HepG2 (cell line): ENCODE measurements around the gene TWF1. TPM values are rescaled to one million over a fixed set of nuclear protein-coding genes. Genes with fewer than 3 reads are reported as not detected.
A peak's percentile ranks its signal among the peaks of the same experiment; 100 is the strongest.

Source experiments
- CEBPG ChIP-seq: IDR thresholded peaks from 2 replicates; pipeline ENCODE4 v1.6.1; 2016
- CENPX ChIP-seq: sonication (generic); formaldehyde crosslinking; IDR thresholded peaks from 2 replicates; pipeline ENCODE4 v1.9.0; 2021; ENCODE audit warnings: mild to moderate bottlenecking, missing genetic modification reagents, moderate library complexity
- GATAD1 ChIP-seq: IDR thresholded peaks from 2 replicates; pipeline ENCODE4 v1.6.1; 2016; ENCODE audit warnings: missing genetic modification reagents, missing compliant biosample characterization
- GATAD2A ChIP-seq: IDR thresholded peaks from 2 replicates; pipeline ENCODE4 v1.6.1; 2016
- HNF4A ChIP-seq: sonication (generic); formaldehyde crosslinking; IDR thresholded peaks from 2 replicates; pipeline ENCODE4 v1.4.0; 2020; ENCODE audit warnings: missing genetic modification reagents
- HOXA5 ChIP-seq: sonication (generic); formaldehyde crosslinking; IDR thresholded peaks from 2 replicates; pipeline ENCODE4 v1.4.0; 2020; ENCODE audit warnings: missing genetic modification reagents
- NONO ChIP-seq, 2 experiments: fragments of 450-650 bp in 1 of 2; sonication (generic) in 1 of 2; formaldehyde crosslinking in 1 of 2; IDR thresholded peaks in 1 of 2; conservative IDR thresholded peaks in 1 of 2; 2 replicates each; pipeline versions ENCODE4 v1.6.1 to v1.8.0; 2017 to 2022; ENCODE audit warnings: mild to moderate bottlenecking in 1 of 2, missing genetic modification reagents in 1 of 2, moderate library complexity in 1 of 2
- ZNF224 ChIP-seq: sonication (generic); formaldehyde crosslinking; IDR thresholded peaks from 2 replicates; pipeline ENCODE4 v1.5.0; 2020; ENCODE audit warnings: mild to moderate bottlenecking, missing genetic modification reagents
- ZNF780A ChIP-seq: sonication (generic); formaldehyde crosslinking; IDR thresholded peaks from 2 replicates; pipeline ENCODE4 v1.8.0; 2022; ENCODE audit warnings: mild to moderate bottlenecking, missing genetic modification reagents, moderate library complexity
- polyA plus RNA-seq, 8 experiments: library from polyadenylated mRNA; depleted of rRNA in 3 of 8; stranded (reverse) in 7 of 8; unstranded in 1 of 8; fragments of >200 nt; fragmentation: Illumina TruSeq in 4 of 8; extraction: Trizol in 4 of 8; gene quantifications; 2 replicates each; pipeline versions ENCODE4 v1.2.1 to v1.2.3, GENCODE V29; 2011 to 2016; ENCODE audit warnings: low read depth in 4 of 8, missing spikeins in 1 of 8, mixed read lengths in 1 of 8; ENCODE audit not compliant: insufficient read depth in 1 of 8
- total RNA-seq, 5 experiments: library from RNA; depleted of rRNA; stranded (reverse); fragments of >200 nt; fragmentation: Illumina TruSeq; extraction: Trizol; gene quantifications; 2 replicates each; pipeline ENCODE4 v1.2.3, GENCODE V29; 2016; ENCODE audit warnings: low read depth in 1 of 5
- TF ChIP-seq, protein P1 (sequence below): IDR thresholded peaks from 2 replicates; pipeline ENCODE4 v1.6.1; 2018; ENCODE audit warnings: missing genetic modification reagents, mild to moderate bottlenecking, missing compliant biosample characterization
- TF ChIP-seq, protein P2 (sequence below), 2 experiments: sonication (generic) in 1 of 2; formaldehyde crosslinking in 1 of 2; IDR thresholded peaks; 2 replicates each; pipeline versions ENCODE4 v1.4.0 to v1.6.1; 2016 to 2020; ENCODE audit warnings: borderline replicate concordance in 1 of 2, low read depth in 1 of 2, mild to moderate bottlenecking in 1 of 2, missing genetic modification reagents in 1 of 2
- TF ChIP-seq, protein P3 (sequence below): sonication (generic); formaldehyde crosslinking; IDR thresholded peaks from 2 replicates; pipeline ENCODE4 v1.5.1; 2020; ENCODE audit warnings: missing genetic modification reagents, mild to moderate bottlenecking, borderline replicate concordance
- TF ChIP-seq, protein P4 (sequence below): sonication (generic); formaldehyde crosslinking; IDR thresholded peaks from 2 replicates; pipeline ENCODE4 v1.4.0; 2020; ENCODE audit warnings: missing genetic modification reagents
- TF ChIP-seq, protein P5 (sequence below): sonication (generic); formaldehyde crosslinking; IDR thresholded peaks from 2 replicates; pipeline ENCODE4 v1.4.0; 2020; ENCODE audit warnings: missing genetic modification reagents
- TF ChIP-seq, protein P6 (sequence below): IDR thresholded peaks from 2 replicates; pipeline ENCODE4 v1.6.1; 2016; ENCODE audit warnings: low read depth, borderline replicate concordance

The TWF1 gene
- total and polyA plus RNA-seq, 2 of the 13 experiments (the other 11 are each of a cell fraction or from before 2014, with no cell fraction given) = 32.3 to 85.5 TPM

DNA sequence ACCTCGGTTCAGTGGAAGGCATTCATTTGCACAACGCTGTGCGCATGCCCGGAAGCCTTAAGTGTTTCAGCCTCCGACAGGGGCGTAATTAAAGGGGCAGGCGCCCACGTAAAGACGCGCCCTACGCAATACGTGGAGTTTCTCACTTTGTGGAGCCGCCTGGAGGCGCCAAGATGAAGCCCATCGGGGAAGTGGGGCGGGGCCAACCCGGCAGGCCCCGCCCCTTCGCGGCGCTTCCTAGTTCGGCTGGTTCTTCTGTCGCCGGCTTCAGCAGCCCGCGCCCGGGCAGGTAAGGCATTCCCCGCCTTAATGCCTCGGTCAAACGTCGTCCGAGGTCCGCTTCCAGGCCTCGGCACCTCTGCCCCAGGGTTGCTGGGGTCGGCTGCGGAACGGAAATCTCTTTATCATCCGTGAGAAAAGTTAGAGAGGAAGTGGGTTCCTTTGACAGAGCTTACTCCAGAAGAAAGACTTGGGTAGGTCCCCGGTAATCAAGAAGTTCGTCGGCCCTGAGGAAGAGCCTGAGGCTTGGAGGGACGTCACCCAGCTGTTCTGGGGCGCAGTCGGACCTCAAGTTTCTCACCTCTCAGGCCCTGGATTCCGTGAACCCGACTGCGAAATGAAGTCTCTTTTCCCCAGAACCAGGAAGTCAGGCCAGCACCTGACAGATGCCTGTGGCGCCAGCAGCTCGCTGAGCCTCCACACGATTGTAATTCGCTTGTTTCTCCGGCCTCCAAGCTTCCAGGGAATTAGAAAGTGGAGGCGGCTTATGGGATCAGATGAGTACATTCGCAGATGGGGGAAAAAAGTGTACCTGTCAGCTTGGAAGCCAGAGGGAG, 47.2 kb downstream of the TWF1 start, which contains the start of the genes IRAK4 and PUS7L (continued):
- TF ChIP-seq ZNF780A (CRISPR knock-in tag) = no peak
- TF ChIP-seq, protein P1, sequence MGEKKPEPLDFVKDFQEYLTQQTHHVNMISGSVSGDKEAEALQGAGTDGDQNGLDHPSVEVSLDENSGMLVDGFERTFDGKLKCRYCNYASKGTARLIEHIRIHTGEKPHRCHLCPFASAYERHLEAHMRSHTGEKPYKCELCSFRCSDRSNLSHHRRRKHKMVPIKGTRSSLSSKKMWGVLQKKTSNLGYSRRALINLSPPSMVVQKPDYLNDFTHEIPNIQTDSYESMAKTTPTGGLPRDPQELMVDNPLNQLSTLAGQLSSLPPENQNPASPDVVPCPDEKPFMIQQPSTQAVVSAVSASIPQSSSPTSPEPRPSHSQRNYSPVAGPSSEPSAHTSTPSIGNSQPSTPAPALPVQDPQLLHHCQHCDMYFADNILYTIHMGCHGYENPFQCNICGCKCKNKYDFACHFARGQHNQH (CRISPR knock-in tag) = peak; percentile 42; the same call in 1 of the 2 replicates
- peak; percentile 68; the same call in 1 of the 2 replicates for TF ChIP-seq GATAD1
- TF ChIP-seq GATAD2A (CRISPR knock-in tag) = no peak; the same call in 1 of the 2 replicates
- 0 out of 2 replicates have a peak, but pooled peaks have one; percentile 46 for TF ChIP-seq HOXA5
- TF ChIP-seq, protein P2, sequence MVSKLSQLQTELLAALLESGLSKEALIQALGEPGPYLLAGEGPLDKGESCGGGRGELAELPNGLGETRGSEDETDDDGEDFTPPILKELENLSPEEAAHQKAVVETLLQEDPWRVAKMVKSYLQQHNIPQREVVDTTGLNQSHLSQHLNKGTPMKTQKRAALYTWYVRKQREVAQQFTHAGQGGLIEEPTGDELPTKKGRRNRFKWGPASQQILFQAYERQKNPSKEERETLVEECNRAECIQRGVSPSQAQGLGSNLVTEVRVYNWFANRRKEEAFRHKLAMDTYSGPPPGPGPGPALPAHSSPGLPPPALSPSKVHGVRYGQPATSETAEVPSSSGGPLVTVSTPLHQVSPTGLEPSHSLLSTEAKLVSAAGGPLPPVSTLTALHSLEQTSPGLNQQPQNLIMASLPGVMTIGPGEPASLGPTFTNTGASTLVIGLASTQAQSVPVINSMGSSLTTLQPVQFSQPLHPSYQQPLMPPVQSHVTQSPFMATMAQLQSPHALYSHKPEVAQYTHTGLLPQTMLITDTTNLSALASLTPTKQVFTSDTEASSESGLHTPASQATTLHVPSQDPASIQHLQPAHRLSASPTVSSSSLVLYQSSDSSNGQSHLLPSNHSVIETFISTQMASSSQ (IDR thresholded peaks at IDR 0.05; ENCODE audit: low read depth) = no peak
- TF ChIP-seq, protein P2 (CRISPR knock-in tag; IDR thresholded peaks at IDR 0.05; ENCODE audit: borderline replicate concordance) = 0 out of 2 replicates have a peak, but pooled peaks have one; percentile 10
- TF ChIP-seq, protein P3, sequence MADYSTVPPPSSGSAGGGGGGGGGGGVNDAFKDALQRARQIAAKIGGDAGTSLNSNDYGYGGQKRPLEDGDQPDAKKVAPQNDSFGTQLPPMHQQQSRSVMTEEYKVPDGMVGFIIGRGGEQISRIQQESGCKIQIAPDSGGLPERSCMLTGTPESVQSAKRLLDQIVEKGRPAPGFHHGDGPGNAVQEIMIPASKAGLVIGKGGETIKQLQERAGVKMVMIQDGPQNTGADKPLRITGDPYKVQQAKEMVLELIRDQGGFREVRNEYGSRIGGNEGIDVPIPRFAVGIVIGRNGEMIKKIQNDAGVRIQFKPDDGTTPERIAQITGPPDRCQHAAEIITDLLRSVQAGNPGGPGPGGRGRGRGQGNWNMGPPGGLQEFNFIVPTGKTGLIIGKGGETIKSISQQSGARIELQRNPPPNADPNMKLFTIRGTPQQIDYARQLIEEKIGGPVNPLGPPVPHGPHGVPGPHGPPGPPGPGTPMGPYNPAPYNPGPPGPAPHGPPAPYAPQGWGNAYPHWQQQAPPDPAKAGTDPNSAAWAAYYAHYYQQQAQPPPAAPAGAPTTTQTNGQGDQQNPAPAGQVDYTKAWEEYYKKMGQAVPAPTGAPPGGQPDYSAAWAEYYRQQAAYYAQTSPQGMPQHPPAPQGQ (CRISPR knock-in tag) = no peak
- TF ChIP-seq, protein P4, sequence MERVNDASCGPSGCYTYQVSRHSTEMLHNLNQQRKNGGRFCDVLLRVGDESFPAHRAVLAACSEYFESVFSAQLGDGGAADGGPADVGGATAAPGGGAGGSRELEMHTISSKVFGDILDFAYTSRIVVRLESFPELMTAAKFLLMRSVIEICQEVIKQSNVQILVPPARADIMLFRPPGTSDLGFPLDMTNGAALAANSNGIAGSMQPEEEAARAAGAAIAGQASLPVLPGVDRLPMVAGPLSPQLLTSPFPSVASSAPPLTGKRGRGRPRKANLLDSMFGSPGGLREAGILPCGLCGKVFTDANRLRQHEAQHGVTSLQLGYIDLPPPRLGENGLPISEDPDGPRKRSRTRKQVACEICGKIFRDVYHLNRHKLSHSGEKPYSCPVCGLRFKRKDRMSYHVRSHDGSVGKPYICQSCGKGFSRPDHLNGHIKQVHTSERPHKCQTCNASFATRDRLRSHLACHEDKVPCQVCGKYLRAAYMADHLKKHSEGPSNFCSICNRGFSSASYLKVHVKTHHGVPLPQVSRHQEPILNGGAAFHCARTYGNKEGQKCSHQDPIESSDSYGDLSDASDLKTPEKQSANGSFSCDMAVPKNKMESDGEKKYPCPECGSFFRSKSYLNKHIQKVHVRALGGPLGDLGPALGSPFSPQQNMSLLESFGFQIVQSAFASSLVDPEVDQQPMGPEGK (CRISPR knock-in tag) = no peak
- peak; percentile 80 for TF ChIP-seq CEBPG (CRISPR knock-in tag)
- TF ChIP-seq ZNF224 (CRISPR knock-in tag) = 0 out of 2 replicates have a peak, but pooled peaks have one; percentile 48
- 0 out of 2 replicates have a peak, but pooled peaks have one; percentile 5 for TF ChIP-seq HNF4A (CRISPR knock-in tag)
- TF ChIP-seq, protein P5, sequence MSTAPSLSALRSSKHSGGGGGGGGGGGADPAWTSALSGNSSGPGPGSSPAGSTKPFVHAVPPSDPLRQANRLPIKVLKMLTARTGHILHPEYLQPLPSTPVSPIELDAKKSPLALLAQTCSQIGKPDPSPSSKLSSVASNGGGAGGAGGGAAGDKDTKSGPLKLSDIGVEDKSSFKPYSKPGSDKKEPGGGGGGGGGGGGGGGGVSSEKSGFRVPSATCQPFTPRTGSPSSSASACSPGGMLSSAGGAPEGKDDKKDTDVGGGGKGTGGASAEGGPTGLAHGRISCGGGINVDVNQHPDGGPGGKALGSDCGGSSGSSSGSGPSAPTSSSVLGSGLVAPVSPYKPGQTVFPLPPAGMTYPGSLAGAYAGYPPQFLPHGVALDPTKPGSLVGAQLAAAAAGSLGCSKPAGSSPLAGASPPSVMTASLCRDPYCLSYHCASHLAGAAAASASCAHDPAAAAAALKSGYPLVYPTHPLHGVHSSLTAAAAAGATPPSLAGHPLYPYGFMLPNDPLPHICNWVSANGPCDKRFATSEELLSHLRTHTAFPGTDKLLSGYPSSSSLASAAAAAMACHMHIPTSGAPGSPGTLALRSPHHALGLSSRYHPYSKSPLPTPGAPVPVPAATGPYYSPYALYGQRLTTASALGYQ (CRISPR knock-in tag) = no peak
- TF ChIP-seq, protein P6, sequence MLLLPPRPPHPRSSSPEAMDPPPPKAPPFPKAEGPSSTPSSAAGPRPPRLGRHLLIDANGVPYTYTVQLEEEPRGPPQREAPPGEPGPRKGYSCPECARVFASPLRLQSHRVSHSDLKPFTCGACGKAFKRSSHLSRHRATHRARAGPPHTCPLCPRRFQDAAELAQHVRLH (CRISPR knock-in tag) = no peak
- TF ChIP-seq NONO (IDR thresholded peaks at IDR 0.05) = no peak
- no peak for TF ChIP-seq NONO (CRISPR knock-in tag; conservative IDR thresholded peaks at IDR 0.05)
- TF ChIP-seq CENPX (CRISPR knock-in tag) = no peak
